Tibial nerve (tissue), 4 donors: ENCODE data around the gene VSX1.

ENCODE experiments used
- EP300 ChIP-seq, 2 donors: sonication (generic); formaldehyde crosslinking; IDR thresholded peaks; one replicate each; pipeline ENCODE4 v1.6.1; 2017; ENCODE audit warnings: antibody characterized with exemption in 2 of 2, mild to moderate bottlenecking in 1 of 2
- POLR2A ChIP-seq, 2 donors: fragments of 450-650 bp; IDR thresholded peaks; one replicate each; pipeline ENCODE4 v1.6.1; 2017; ENCODE audit warnings: antibody characterized with exemption in 2 of 2, mild to moderate bottlenecking in 2 of 2, moderate library complexity in 2 of 2
- TF ChIP-seq, protein P1 (sequence below), 5 experiments: fragments of 200-600 bp in 3 of 5; fragments of 450-650 bp in 2 of 5; sonication (generic) in 3 of 5; IDR thresholded peaks; one replicate each; pipeline ENCODE4 v1.5.1; 2016 to 2019; ENCODE audit warnings: antibody characterized with exemption in 5 of 5, mild to moderate bottlenecking in 3 of 5, moderate library complexity in 2 of 5

DNA sequence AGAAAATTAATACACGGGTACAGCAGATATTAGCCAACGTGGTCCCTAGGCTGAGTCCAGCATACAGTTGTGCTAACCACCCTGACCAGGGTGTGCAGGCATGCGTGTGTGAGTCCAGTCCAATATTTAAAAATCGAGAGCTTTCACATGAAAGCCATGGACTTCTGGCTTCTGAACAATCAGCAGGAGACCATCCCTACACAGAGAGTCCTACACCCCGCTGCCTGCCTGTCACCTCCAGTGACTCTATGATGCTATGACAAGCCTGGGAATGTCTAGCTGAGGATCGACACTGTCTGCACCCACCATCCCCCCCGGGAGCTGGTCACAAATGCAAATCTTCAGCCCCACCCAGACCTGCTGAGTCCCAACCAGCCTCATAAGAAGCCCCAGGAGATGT lies 31.9 kb downstream of the VSX1 start:
- TF ChIP-seq, protein P1, sequence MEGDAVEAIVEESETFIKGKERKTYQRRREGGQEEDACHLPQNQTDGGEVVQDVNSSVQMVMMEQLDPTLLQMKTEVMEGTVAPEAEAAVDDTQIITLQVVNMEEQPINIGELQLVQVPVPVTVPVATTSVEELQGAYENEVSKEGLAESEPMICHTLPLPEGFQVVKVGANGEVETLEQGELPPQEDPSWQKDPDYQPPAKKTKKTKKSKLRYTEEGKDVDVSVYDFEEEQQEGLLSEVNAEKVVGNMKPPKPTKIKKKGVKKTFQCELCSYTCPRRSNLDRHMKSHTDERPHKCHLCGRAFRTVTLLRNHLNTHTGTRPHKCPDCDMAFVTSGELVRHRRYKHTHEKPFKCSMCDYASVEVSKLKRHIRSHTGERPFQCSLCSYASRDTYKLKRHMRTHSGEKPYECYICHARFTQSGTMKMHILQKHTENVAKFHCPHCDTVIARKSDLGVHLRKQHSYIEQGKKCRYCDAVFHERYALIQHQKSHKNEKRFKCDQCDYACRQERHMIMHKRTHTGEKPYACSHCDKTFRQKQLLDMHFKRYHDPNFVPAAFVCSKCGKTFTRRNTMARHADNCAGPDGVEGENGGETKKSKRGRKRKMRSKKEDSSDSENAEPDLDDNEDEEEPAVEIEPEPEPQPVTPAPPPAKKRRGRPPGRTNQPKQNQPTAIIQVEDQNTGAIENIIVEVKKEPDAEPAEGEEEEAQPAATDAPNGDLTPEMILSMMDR (IDR thresholded peaks at IDR 0.05) = no peak
- TF ChIP-seq POLR2A (IDR thresholded peaks at IDR 0.05) = no peak
- TF ChIP-seq EP300 (IDR thresholded peaks at IDR 0.05) = no peak
